HCT116 (cell line): ENCODE measurements around the gene NR1H4.

ENCODE experiments used
- ELF1 ChIP-seq: IDR thresholded peaks from 2 replicates; pipeline ENCODE4 v1.6.1; 2012; ENCODE audit warnings: low read depth, borderline replicate concordance
- EZH2 ChIP-seq: fragments of 200-600 bp; sonication (generic); IDR thresholded peaks from 2 replicates; pipeline ENCODE4 v1.6.1; 2017; ENCODE audit warnings: antibody characterized with exemption, mixed run types
- EZH2phosphoT487 ChIP-seq: fragments of 200-600 bp; IDR thresholded peaks from 2 replicates; pipeline ENCODE4 v1.6.1; 2018; ENCODE audit warnings: antibody characterized with exemption, borderline replicate concordance
- JUND ChIP-seq: IDR thresholded peaks from 2 replicates; pipeline ENCODE4 v1.6.1; 2012
- POLR2A ChIP-seq: IDR thresholded peaks from 2 replicates; pipeline ENCODE4 v1.7.0; 2011; ENCODE audit warnings: borderline replicate concordance; ENCODE audit not compliant: insufficient read depth, insufficient read length; ENCODE audit errors: extremely low read depth
- POLR2AphosphoS5 ChIP-seq: IDR thresholded peaks from 2 replicates; pipeline ENCODE4 v1.6.1; 2011; ENCODE audit warnings: mild to moderate bottlenecking, low read depth, low read length, moderate library complexity
- RAD21 ChIP-seq: IDR thresholded peaks from 2 replicates; pipeline ENCODE4 v1.6.1; 2012; ENCODE audit warnings: low read depth, mild to moderate bottlenecking
- SIN3A ChIP-seq: IDR thresholded peaks from 2 replicates; pipeline ENCODE4 v1.6.1; 2012; ENCODE audit warnings: low read depth
- YY1 ChIP-seq: IDR thresholded peaks from 2 replicates; pipeline ENCODE4 v1.6.1; 2011; ENCODE audit warnings: low read length, low read depth, moderate library complexity, mild to moderate bottlenecking; ENCODE audit not compliant: insufficient replicate concordance; ENCODE audit errors: extremely low read depth
- ZFX ChIP-seq: fragments of 450-650 bp; IDR thresholded peaks from 2 replicates; pipeline ENCODE4 v1.6.1; 2017
- ZNF274 ChIP-seq: fragments of 200-500 bp; sonication (Bioruptor generic); IDR thresholded peaks from 2 replicates; pipeline ENCODE4 v1.6.1; 2014; ENCODE audit warnings: mild to moderate bottlenecking, low read depth, low read length, inconsistent platforms
- TF ChIP-seq, protein P1 (sequence below), 3 experiments: fragments of 200-600 bp in 1 of 3; sonication (generic) in 1 of 3; IDR thresholded peaks in 2 of 3; conservative IDR thresholded peaks in 1 of 3; 2 replicates each; pipeline ENCODE4 v1.5.1; 2012 to 2017; ENCODE audit warnings: low read depth in 2 of 3, low read length in 2 of 3, antibody characterized with exemption in 1 of 3, borderline replicate concordance in 1 of 3, control low read depth in 1 of 3, mild to moderate bottlenecking in 1 of 3, mixed read lengths in 1 of 3, mixed run types in 1 of 3, moderate library complexity in 1 of 3; ENCODE audit not compliant: insufficient read depth in 1 of 3
- TF ChIP-seq, protein P2 (sequence below): IDR thresholded peaks from 2 replicates; pipeline ENCODE4 v1.6.1; 2012
- TF ChIP-seq, protein P3 (sequence below): IDR thresholded peaks from 2 replicates; pipeline ENCODE4 v1.6.1; 2012

DNA sequence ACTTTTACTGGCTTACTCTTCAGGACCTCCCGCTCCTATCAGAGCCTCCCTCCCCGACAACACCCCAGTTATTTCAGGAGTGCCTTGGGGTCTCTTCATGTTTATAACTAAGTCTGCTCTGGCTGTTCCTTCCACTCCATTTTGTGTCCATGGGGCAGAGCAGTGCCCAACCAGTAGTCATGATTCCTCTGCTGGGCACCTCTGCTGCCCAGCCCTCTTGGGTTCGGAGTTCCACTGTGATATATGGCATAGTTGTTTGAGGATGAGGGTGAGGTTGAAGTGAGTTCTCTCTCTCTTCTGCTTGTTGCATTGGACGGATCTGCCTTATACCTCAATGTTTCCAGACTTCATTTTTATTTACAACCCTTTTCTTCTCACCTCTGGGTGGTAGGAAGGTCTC, 17.4 kb downstream of the NR1H4 start:
- TF ChIP-seq, protein P1, sequence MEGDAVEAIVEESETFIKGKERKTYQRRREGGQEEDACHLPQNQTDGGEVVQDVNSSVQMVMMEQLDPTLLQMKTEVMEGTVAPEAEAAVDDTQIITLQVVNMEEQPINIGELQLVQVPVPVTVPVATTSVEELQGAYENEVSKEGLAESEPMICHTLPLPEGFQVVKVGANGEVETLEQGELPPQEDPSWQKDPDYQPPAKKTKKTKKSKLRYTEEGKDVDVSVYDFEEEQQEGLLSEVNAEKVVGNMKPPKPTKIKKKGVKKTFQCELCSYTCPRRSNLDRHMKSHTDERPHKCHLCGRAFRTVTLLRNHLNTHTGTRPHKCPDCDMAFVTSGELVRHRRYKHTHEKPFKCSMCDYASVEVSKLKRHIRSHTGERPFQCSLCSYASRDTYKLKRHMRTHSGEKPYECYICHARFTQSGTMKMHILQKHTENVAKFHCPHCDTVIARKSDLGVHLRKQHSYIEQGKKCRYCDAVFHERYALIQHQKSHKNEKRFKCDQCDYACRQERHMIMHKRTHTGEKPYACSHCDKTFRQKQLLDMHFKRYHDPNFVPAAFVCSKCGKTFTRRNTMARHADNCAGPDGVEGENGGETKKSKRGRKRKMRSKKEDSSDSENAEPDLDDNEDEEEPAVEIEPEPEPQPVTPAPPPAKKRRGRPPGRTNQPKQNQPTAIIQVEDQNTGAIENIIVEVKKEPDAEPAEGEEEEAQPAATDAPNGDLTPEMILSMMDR (IDR thresholded peaks at IDR 0.05 in 2 of 3, conservative IDR thresholded peaks at IDR 0.05 in 1 of 3; ENCODE audit: borderline replicate concordance in 1 of 3, insufficient read depth in 1 of 3, low read depth in 2 of 3, low read length in 2 of 3): no peak
- no peak for TF ChIP-seq JUND
- TF ChIP-seq ZNF274: no peak
- TF ChIP-seq EZH2: no peak
- TF ChIP-seq EZH2phosphoT487: no peak
- TF ChIP-seq POLR2AphosphoS5: no peak
- TF ChIP-seq, protein P2, sequence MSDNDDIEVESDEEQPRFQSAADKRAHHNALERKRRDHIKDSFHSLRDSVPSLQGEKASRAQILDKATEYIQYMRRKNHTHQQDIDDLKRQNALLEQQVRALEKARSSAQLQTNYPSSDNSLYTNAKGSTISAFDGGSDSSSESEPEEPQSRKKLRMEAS: no peak
- TF ChIP-seq, protein P3, sequence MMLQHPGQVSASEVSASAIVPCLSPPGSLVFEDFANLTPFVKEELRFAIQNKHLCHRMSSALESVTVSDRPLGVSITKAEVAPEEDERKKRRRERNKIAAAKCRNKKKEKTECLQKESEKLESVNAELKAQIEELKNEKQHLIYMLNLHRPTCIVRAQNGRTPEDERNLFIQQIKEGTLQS: no peak
- no peak for TF ChIP-seq POLR2A
- TF ChIP-seq YY1: no peak
- no peak for TF ChIP-seq ELF1
- no peak for TF ChIP-seq SIN3A
- TF ChIP-seq RAD21: no peak
- TF ChIP-seq ZFX: no peak
